IMR-90 (cell line): ENCODE data around the gene ELL3. TPM values are rescaled to one million over a fixed set of nuclear protein-coding genes. Genes with fewer than 3 reads are reported as not detected.

Experiments
- ATAC-seq: fragments of 200-7000 bp; cut with Tn5 transposase; 2 replicates; pipeline ENCODE4 v1.9.1; 2020; ENCODE audit warnings: low read depth, mild to moderate bottlenecking, moderate library complexity
- BruUV-seq: library from RNA; stranded (reverse); fragments of 400-500 nt; replicated peaks from 2 replicates; lab custom pipeline; 2021; lab: Mats Ljungman, UMichigan
- CTCF ChIA-PET: fragments of 300-600 bp; formaldehyde crosslinking; extraction: SDS; loops from one replicate; lab custom pipeline; 2021; ENCODE audit warnings: antibody characterized with exemption; lab: Yijun Ruan, JAX
- POLR2A ChIA-PET: fragments of 300-600 bp; sonication (Branson Sonifier 250); formaldehyde crosslinking; loops from one replicate; lab custom pipeline; 2022; ENCODE audit warnings: antibody characterized with exemption; ENCODE audit not compliant: unreplicated experiment; lab: Charles Lee
- DNase-seq: peaks from one replicate; pipeline ENCODE4 v3.0.0; 2013
- H2AFZ ChIP-seq: replicated peaks from 2 replicates; pipeline ENCODE3; 2013; ENCODE audit warnings: low read length, mild to moderate bottlenecking; ENCODE audit not compliant: poor library complexity
- H2AK5ac ChIP-seq: 2 replicates; pipeline ENCODE4 v1.6.1; 2013; ENCODE audit warnings: low read depth, low read length, inconsistent platforms
- H2AK9ac ChIP-seq: replicated peaks from 2 replicates; pipeline ENCODE3; 2013; ENCODE audit warnings: mild to moderate bottlenecking, low read depth, low read length, moderate library complexity; ENCODE audit not compliant: poor library complexity
- H2BK120ac ChIP-seq: 2 replicates; pipeline ENCODE4 v1.6.1; 2013; ENCODE audit warnings: low read depth, low read length, inconsistent platforms
- H2BK15ac ChIP-seq: 3 replicates; pipeline ENCODE4 v1.6.1; 2013; ENCODE audit warnings: low read depth, low read length, inconsistent platforms
- H2BK20ac ChIP-seq: 2 replicates; pipeline ENCODE4 v1.6.1; 2013; ENCODE audit warnings: low read depth, mild to moderate bottlenecking, inconsistent platforms, low read length, moderate library complexity
- H2BK5ac ChIP-seq: 2 replicates; pipeline ENCODE4 v1.6.1; 2013; ENCODE audit warnings: mild to moderate bottlenecking, low read depth, low read length, inconsistent platforms; ENCODE audit not compliant: poor library complexity, severe bottlenecking
- H3K14ac ChIP-seq: replicated peaks from 2 replicates; pipeline ENCODE4 v1.6.1; 2013; ENCODE audit warnings: low read depth, low read length, inconsistent platforms
- H3K18ac ChIP-seq: 2 replicates; pipeline ENCODE4 v1.6.1; 2013; ENCODE audit warnings: low read depth, low read length, control low read depth
- H3K23ac ChIP-seq: 2 replicates; pipeline ENCODE4 v1.6.1; 2013; ENCODE audit warnings: low read depth, low read length, inconsistent platforms
- H3K27ac ChIP-seq: 2 replicates; pipeline ENCODE4 v1.5.1; 2013; ENCODE audit warnings: mild to moderate bottlenecking, control low read depth, low read length; ENCODE audit not compliant: insufficient read depth
- H3K27me3 ChIP-seq: 2 replicates; pipeline ENCODE4 v1.6.1; 2013; ENCODE audit warnings: low read length; ENCODE audit not compliant: control insufficient read depth, insufficient read depth
- H3K36me3 ChIP-seq: 2 replicates; pipeline ENCODE4 v1.6.1; 2013; ENCODE audit warnings: low read length, mixed read lengths; ENCODE audit not compliant: control insufficient read depth, insufficient read depth
- H3K4ac ChIP-seq: 2 replicates; pipeline ENCODE4 v1.6.1; 2013; ENCODE audit warnings: low read depth, low read length, inconsistent platforms
- H3K4me1 ChIP-seq: 2 replicates; pipeline ENCODE4 v1.6.1; 2013; ENCODE audit warnings: low read length, mixed read lengths; ENCODE audit not compliant: control insufficient read depth, insufficient read depth
- H3K4me2 ChIP-seq: 2 replicates; pipeline ENCODE4 v1.6.1; 2013; ENCODE audit warnings: low read depth, mild to moderate bottlenecking, control low read depth, low read length, moderate library complexity
- H3K4me3 ChIP-seq: 2 replicates; pipeline ENCODE4 v1.5.1; 2013; ENCODE audit warnings: low read depth, mild to moderate bottlenecking, control low read depth, low read length, moderate library complexity; ENCODE audit not compliant: insufficient read depth
- H3K56ac ChIP-seq: 2 replicates; pipeline ENCODE4 v1.6.1; 2013; ENCODE audit warnings: low read length, inconsistent platforms; ENCODE audit not compliant: insufficient read depth; ENCODE audit errors: extremely low read depth
- H3K79me1 ChIP-seq, 2 experiments: 2 replicates each; pipeline ENCODE4 v1.6.1; 2013; ENCODE audit warnings: low read length in 2 of 2, inconsistent platforms in 1 of 2, low read depth in 1 of 2
- H3K9ac ChIP-seq: 2 replicates; pipeline ENCODE4 v1.6.1; 2013; ENCODE audit warnings: low read depth, low read length, control low read depth
- H3K9me1 ChIP-seq: 2 replicates; pipeline ENCODE4 v1.6.1; 2013; ENCODE audit warnings: low read length, inconsistent platforms; ENCODE audit not compliant: insufficient read depth
- H3K9me3 ChIP-seq: 2 replicates; pipeline ENCODE4 v1.6.1; 2013; ENCODE audit warnings: low read length; ENCODE audit not compliant: control insufficient read depth, insufficient read depth
- H4K20me1 ChIP-seq: 2 replicates; pipeline ENCODE4 v1.6.1; 2013; ENCODE audit warnings: low read length, inconsistent platforms; ENCODE audit not compliant: insufficient read depth
- H4K5ac ChIP-seq: 2 replicates; pipeline ENCODE4 v1.6.1; 2013; ENCODE audit warnings: mild to moderate bottlenecking, low read depth, low read length, control low read depth
- H4K8ac ChIP-seq, 2 experiments: 2 replicates each; pipeline ENCODE4 v1.6.1; 2013; ENCODE audit warnings: low read depth in 2 of 2, low read length in 2 of 2, control low read depth in 1 of 2, inconsistent platforms in 1 of 2
- H4K91ac ChIP-seq: 2 replicates; pipeline ENCODE4 v1.6.1; 2013; ENCODE audit warnings: low read depth, low read length, inconsistent platforms; ENCODE audit not compliant: insufficient read depth
- CEBPB ChIP-seq: IDR thresholded peaks from 2 replicates; pipeline ENCODE4 v1.6.1; 2012; ENCODE audit warnings: low read depth, low read length, improper control_type of control experiment
- CHD1 ChIP-seq: IDR thresholded peaks from 2 replicates; pipeline ENCODE4 v1.6.1; 2012; ENCODE audit warnings: low read depth, low read length, improper control_type of control experiment
- FOS ChIP-seq: fragments of 150-350 bp; IDR thresholded peaks from 2 replicates; pipeline ENCODE4 v1.6.1; 2016; ENCODE audit warnings: low read depth, low read length
- MAFK ChIP-seq: IDR thresholded peaks from 2 replicates; pipeline ENCODE4 v1.6.1; 2012; ENCODE audit warnings: low read depth, low read length, improper control_type of control experiment
- MAZ ChIP-seq: IDR thresholded peaks from 2 replicates; pipeline ENCODE4 v1.6.1; 2012; ENCODE audit warnings: low read depth, mild to moderate bottlenecking, low read length, improper control_type of control experiment, moderate library complexity, borderline replicate concordance
- MXI1 ChIP-seq: IDR thresholded peaks from 2 replicates; pipeline ENCODE4 v1.6.1; 2012; ENCODE audit warnings: low read depth, mild to moderate bottlenecking, low read length, moderate library complexity, borderline replicate concordance
- POLR2A ChIP-seq: IDR thresholded peaks from 2 replicates; pipeline ENCODE4 v1.6.1; 2012; ENCODE audit warnings: mild to moderate bottlenecking, low read depth, low read length
- RAD21 ChIP-seq: IDR thresholded peaks from 2 replicates; pipeline ENCODE4 v1.6.1; 2012; ENCODE audit warnings: low read length, improper control_type of control experiment
- SMC3 ChIP-seq: fragments of 150-350 bp; IDR thresholded peaks from 2 replicates; pipeline ENCODE4 v1.6.1; 2016; ENCODE audit warnings: low read depth, mild to moderate bottlenecking, antibody characterized with exemption, low read length, moderate library complexity
- WGBS, 2 experiments: methylation state at CpG; one replicate each; pipeline versions ENCODE4 v1.1.5 to v1.1.7; 2013; ENCODE audit warnings: missing lambda C conversion rate in 2 of 2; ENCODE audit not compliant: insufficient read length in 1 of 2; ENCODE audit errors: extremely low coverage in 2 of 2; 5-methylcytosine and 5-hydroxymethylcytosine counted together
- dilution Hi-C: fragments of 300-500 bp; cut with HindIII; formaldehyde crosslinking; loops from one replicate; pipeline ENCODE4 v1.14.3; 2018; ENCODE audit warnings: low sequenced_read_pairs; ENCODE audit not compliant: unreplicated experiment
- in situ Hi-C: fragments of 300-500 bp; cut with MboI; formaldehyde crosslinking; loops from 3 replicates; pipeline ENCODE4 v1.14.3; 2019; ENCODE audit warnings: low sequenced_read_pairs, inconsistent platforms, mixed read lengths
- intact Hi-C: fragments of 100-400 bp; cut with micrococcal nuclease; formaldehyde crosslinking; loops from 2 replicates; pipeline ENCODE4 v1.10.0; 2022
- polyA plus RNA-seq, 3 experiments: library from polyadenylated mRNA; depleted of rRNA; stranded (reverse); fragments of >200 nt; gene quantifications; 2 replicates each; pipeline ENCODE4 v1.2.3, GENCODE V29; 2012; ENCODE audit warnings: low replicate concordance in 1 of 3
- total RNA-seq: library from RNA; depleted of rRNA; stranded (reverse); fragments of >200 nt; gene quantifications from 2 replicates; pipeline ENCODE4 v1.2.3, GENCODE V29; 2012
- TF ChIP-seq, protein P1 (sequence below): fragments of 150-350 bp; IDR thresholded peaks from 2 replicates; pipeline ENCODE4 v1.6.1; 2016; ENCODE audit warnings: low read depth, mild to moderate bottlenecking, low read length, moderate library complexity, borderline replicate concordance
- TF ChIP-seq, protein P2 (sequence below): fragments of 150-350 bp; IDR thresholded peaks from 2 replicates; pipeline ENCODE4 v1.6.1; 2017; ENCODE audit warnings: mild to moderate bottlenecking, antibody characterized with exemption, low read length, low read depth

ELL3 gene
- total and polyA plus RNA-seq, 2 of the 4 experiments (the other 2 are of a cell fraction): 1.2 to 1.6 TPM

DNA sequence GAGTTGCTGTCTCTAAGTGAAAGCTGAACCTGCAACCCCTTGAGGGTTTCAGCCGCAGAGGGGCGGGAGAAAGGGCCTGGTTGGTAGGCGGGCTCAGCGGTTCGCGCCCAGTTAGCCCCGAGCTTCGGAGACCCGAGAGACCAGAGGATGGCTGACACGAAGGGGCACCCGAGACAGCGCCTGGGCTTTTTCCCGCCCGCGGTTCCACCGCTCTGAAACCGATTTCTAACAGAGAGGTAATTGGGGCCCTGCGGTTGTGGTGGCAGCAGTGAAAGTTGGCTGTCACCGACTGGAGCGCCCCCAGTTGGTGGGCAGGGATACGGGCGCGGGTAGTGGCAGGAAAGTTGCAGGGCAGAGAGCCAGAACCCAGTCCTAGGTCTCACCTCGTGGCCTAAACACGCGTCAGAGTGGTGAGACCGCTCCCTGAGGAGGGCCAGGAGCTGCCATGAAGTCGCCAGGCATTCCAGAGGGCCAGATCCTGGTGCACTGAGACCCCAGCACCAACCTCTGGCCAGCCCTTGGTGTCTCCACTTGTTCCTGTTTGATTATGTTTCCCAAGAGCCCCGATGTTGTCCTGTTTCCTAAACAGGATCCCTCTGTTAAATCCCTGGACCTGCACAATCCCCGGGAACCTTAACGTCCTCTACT is 625 bp upstream of the ELL3 start (continued):
- 0 out of 2 replicates have a peak, but pooled peaks have one; percentile 21 for TF ChIP-seq MXI1
- no peak for TF ChIP-seq CEBPB
- no peak for TF ChIP-seq FOS

DNA sequence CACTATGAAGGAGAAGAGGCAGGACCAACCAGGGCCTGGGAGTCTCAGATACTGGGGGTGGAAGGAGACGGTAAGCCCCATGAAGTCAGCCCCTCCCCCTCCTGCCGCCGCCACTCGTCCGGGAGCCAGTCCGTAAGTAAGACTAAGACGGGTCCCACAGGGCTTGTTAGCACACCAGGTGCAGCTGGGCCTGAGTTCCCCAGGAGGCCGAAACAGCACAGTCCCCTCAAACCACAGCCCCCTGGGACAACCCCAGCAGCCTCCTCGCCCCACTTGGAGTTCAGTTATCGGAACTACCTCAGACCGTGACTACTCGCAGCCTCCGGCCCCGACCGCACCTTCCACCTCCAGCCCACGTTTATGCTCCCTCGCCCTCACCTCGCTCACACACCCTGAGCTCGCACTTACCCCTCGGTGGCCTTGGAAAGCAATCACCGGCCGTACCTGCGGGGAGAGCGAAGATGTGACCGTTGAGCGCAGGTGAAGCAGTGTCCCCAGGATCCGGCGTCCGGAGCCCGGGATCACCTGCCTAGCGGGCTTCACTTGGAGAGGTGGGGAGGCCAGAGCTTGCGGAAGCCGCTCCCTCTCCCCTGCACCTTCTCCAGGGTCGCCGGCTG is 557 bp downstream of the ELL3 start:
- ATAC-seq (no peak), DNase-seq (no peak)
- in situ Hi-C loops (no loop called here), intact Hi-C loops (loop anchor here (10.0 kb wide), 1 partner anchor 261 kb away; the partner anchor contains the start of gene MAP1A), dilution Hi-C loops (no loop called here)
- BruUV-seq: no TSS peak
- Histone ChIP-seq H3K23ac (no peak overlapping the region), H3K79me1 (peaks cover 5 to 6% of the 10 kb centered on the region in 2 experiments; a peak in 2 of 4 replicates), H2AK5ac (peak overlapping the region; percentile 73; the same call in 1 of the 2 replicates), H3K27me3 (no peaks in the 10 kb centered on the region), H3K18ac (no peak overlapping the region), H3K9me3 (no peaks in the 10 kb centered on the region), H3K4me1 (peaks cover 5% of the 10 kb centered on the region; the same call in 1 of the 2 replicates), H4K8ac (no peak overlapping the region), H3K27ac (no peak overlapping the region; the same call in 1 of the 2 replicates), H3K4me3 (peak overlapping the region; percentile 74), H3K36me3 (peaks cover 11% of the 10 kb centered on the region), H4K91ac (no peak overlapping the region), H2AK9ac (no peak overlapping the region), H3K14ac (no peak overlapping the region), H3K56ac (no peak overlapping the region), H4K20me1 (no peaks in the 10 kb centered on the region; the same call in 1 of the 2 replicates), H3K9ac (0 out of 2 replicates have a peak overlapping the region, but pooled peaks have one; percentile 26), H3K4me2 (peak overlapping the region; percentile 84), H3K9me1 (0 out of 2 replicates have a peak, but pooled peaks cover 4% of the 10 kb centered on the region), H4K5ac (no peak overlapping the region; the same call in 1 of the 2 replicates), H2BK5ac (no peak overlapping the region), H2BK15ac (no peak overlapping the region), H2BK120ac (no peak overlapping the region), H2AFZ (peak overlapping the region; percentile 92), H2BK20ac (no peak overlapping the region), H3K4ac (no peak overlapping the region)
- POLR2A ChIA-PET: no interaction called here
- CTCF ChIA-PET: interaction anchor here (0.5 to 1.0 kb wide), 4 partner anchors 10 to 289 kb away, joined by 3 read pairs; partner anchors contain the start of gene SERF2
- 64% methylated on average over 8 of the region's 35 CpGs; no CpG with 5 or more reads in 1 of the 2 experiments for WGBS, 2 experiments
- TF ChIP-seq CHD1 (no peak), SMC3 (no peak), CEBPB (no peak), MAFK (no peak), POLR2A (no peak), FOS (no peak), MAZ (no peak), RAD21 (no peak)
- TF ChIP-seq, protein P1, sequence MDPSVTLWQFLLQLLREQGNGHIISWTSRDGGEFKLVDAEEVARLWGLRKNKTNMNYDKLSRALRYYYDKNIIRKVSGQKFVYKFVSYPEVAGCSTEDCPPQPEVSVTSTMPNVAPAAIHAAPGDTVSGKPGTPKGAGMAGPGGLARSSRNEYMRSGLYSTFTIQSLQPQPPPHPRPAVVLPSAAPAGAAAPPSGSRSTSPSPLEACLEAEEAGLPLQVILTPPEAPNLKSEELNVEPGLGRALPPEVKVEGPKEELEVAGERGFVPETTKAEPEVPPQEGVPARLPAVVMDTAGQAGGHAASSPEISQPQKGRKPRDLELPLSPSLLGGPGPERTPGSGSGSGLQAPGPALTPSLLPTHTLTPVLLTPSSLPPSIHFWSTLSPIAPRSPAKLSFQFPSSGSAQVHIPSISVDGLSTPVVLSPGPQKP: no peak
- TF ChIP-seq, protein P2, sequence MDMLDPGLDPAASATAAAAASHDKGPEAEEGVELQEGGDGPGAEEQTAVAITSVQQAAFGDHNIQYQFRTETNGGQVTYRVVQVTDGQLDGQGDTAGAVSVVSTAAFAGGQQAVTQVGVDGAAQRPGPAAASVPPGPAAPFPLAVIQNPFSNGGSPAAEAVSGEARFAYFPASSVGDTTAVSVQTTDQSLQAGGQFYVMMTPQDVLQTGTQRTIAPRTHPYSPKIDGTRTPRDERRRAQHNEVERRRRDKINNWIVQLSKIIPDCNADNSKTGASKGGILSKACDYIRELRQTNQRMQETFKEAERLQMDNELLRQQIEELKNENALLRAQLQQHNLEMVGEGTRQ: no peak
